NCI-H2227 (cell line): ENCODE data around the gene GJA10.

Source experiments
- DNase-seq: peaks from one replicate; lab custom pipeline; 2025; ENCODE audit not compliant: unreplicated experiment; lab: John Stamatoyannopoulos, UW

Gene GJA10

DNA sequence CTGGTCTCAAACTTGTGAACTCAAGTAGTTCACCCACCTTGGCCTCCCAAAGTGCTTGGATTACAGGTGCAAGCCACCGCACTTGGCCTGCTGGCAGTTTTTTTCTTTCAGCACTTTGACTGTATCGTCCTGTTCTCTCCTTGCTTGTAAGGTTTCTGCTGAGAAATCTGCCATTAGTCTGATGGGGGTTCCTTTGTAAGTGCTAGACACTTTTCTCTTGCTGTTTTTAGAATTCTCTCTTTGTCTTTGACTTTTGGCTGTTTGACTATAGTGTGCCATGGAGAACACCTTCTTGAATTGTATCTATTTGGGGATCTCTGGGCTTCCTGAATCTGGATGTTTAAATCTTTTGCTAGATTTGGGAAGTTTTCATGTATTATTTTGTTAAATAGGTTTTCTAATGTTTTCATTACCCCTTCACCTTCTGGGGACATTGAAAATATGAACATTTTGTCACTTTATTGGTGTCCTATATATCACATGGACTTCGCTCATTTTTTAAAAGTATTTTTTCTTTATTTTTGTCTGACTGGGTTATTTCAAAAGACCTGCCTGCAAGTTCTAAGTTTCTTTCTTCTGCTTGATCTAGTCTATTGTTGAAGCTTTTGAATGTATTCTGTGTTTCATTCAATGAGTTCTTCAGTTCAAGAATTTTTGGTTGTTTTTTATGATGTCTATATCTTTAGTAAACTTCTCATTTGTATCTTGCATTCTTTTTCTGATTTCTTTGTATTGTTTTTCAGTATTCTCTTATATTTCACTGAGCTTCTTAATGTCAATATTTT, 22.1 kb downstream of the GJA10 start:
- DNase-seq, result no peak

DNA sequence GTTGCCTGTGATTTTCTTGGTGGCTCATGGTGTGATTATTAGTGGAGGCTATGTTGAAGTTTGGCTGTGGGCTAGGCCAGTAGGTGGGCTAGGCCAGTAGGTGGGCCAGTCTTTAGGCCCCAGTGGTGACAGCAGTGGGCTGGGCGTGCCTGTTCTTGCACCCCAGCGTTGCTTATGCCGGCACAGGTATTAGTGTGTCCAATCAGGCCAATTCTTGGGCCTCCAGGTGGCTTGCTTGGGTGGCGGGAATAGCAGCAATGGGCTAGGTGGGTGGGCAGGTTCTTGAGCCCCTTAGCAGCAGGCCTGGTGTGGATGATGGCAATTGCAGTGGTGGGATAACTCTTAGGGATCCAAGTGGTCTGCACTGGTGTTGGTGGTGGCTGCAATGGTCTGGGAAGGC, 22.9 kb downstream of the GJA10 start:
- no peak for DNase-seq

DNA sequence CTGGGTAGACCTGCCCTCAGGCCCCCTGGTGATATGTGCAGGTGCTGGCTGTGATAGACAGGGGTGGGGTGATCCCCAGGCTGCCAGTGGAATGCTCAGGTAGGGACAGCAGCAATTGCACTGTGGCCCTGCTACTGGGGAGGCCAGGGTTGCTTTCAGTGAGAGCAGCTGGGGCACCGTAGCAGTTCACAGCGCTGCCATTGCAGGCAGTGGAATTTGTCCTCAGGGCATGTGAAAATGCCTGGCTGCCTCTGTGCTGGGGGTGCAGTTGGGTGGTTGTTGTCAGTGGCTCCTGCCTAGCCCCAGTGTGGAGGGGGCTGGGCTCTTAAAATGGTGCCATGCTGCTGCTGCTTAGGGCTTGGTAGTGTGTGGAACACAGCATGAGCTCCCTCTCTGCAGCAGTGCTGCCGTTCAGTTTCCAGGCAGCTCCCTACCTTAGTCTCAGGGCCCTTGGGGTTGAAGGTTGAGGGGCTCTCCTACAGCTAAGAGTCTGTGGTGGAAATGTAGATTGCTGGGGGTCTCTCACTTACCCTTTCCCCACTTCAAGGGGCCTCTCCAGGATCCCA, 23.6 kb downstream of the GJA10 start:
- no peak for DNase-seq

DNA sequence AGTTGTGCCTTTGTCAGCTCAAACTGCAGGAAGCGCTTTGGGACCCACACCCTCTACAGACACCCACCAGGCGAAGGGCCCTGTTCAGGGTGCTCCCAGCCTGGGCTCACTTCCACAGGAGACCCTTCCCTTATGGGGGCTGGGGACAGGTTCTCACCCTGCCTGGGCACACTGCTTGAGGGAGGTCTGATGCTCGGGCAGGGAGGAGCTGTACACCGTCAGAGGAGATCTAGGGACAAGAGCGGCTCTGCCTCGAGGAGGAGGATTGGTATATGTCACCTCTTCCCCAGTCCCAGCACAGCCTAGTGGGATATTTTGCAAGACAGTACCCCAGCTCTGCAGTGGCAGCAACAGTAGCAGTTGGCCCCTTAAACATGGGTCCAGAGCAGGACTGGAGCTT, 26.9 kb downstream of the GJA10 start:
- DNase-seq, result no peak

DNA sequence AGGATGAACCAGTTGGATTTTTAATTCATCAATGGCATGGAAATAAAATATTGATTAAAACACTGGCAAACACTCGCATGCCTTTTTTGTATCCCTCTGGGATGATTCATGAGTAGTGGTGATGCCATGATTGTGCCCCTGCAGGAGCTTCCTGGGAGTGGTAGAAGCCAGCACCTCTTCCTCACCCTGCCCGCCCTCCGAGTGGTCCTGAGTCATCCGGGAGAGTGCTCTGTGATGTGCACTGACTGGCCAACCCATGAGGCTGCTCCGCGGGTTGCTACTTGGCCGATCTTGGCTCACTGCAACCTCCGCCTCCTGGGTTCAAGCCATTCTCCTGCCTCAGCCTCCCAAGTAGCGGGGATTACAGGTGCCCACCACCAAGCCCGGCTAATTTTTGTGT, 27.4 kb downstream of the GJA10 start:
- DNase-seq, result no peak

DNA sequence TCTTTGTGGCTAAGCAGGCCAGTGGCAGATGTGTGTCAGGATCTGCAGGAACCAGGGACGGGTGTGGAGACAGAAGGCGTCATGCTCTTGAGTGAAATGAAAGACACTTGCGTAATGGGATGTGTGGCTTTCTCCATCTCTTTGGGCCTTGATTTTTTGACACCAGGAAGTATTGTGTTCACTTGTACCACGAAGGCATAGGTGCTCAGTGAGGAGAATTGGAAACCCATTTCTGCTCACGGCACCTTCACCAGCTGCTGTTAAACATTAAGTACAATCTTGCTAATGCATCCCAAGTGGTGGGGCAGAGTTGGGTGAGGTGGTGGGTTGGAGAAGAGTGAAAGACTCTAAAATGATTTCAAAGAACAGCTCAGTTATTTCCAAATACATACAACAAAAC, 30.0 kb downstream of the GJA10 start:
- DNase-seq, result no peak

DNA sequence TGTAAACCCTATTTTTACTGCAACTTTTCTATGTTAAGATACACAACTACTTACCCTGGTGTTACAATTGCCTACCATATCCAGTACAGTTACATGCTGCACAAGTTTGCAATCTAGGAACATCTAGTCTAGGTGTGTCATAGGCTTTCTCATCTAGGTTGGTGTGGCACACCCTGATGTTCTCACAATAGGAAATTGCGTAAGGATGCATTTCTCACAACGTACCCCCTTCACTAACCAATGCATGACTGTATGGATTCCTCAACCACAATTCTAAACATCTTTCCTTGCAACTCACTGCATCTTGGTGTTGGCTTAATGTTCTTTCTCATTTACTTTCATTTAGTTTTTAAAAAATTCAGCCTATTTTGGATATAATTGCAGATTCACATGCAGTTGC, 31.6 kb downstream of the GJA10 start:
- DNase-seq, result no peak

DNA sequence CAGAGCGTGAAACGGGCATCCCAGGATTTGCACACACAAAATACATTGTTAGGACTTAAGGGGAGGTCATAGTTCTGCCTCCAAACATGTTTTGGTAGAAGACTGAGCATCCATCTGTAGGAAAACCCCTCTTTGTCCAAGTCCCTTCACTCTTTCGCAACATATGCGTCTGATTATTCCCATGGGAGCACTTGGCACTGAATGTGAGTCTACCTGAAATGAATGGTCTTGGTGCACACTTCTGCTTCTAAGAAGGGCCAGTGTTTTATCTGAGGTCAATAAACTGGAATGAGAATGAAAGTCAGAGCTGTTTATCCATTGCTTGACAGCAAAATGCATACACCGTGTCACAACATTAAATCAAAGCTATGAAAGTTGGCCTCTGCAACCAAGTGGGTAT, 33.0 kb downstream of the GJA10 start:
- DNase-seq, result no peak

DNA sequence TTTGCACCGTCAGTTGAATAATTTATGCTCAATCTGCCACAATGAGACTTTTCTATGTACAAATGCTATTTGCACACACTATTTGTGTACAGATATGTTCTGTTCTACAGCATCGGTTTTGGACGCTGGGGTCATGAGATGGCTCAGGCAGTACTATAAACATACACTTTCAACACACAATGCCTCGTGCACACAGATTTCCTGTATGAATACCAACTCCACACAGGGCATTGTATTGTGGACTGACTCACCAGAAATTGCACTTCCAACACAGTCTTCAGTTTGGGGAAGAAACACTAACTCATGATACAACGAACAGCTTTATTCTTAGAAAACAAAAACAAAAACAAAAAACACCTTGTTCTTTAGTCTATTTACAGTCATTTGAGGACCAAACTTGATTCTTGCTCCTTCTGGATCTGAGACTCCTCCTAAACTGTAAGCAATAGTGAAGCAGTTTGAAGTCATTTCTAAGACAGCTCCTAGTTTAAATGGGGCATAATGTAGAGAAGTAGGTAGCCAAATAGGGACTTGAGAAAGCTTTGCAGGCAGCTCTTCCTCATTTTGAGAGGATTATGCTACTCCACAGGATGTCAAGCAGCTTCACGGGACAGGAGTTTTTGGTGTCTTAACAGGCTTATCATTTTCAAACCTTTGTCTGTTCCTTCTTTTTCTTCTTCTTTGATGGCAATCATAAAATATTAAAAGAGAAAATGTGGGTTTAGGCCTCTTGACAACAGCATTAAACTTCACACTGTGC, 33.7 kb downstream of the GJA10 start:
- DNase-seq, result no peak

DNA sequence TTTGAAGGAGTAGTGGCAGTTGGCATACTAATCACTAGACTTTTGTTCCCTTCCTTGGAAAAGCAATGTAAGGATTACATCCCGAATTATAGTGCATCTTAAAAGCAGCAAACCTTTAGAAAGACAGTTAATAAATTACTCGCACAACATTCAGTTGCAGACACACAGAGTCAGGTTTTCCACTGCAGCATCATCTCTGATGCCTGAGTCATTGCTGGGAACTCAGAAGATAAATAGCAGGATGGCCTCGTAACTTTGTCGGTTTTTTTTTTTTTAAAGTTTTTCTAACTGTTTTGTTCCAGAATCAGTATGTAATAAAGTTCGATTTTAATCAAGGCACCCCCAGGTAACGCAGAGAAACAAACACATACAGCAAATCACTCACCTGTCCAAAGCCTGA, 34.3 kb downstream of the GJA10 start:
- no peak for DNase-seq

DNA sequence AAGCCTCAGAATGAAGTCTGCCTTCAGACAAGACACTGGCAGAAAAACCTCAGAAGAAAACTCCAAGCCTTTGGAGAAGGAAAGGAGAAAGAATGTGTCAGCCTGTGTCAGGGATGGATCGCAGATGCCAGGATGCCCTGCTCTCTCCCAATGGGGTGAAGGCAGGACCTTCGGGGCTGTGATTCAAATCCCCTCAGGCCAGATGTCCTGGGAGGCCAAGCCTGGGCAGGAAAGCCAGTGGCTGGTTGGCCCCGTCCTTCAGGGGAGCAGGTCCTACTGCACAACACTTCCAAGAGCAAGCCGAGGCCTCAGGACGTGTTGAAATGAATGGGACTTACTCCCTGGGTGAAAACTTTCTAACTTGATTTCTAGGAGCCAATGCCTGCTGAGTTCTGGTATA, 36.5 kb downstream of the GJA10 start:
- DNase-seq, result no peak

DNA sequence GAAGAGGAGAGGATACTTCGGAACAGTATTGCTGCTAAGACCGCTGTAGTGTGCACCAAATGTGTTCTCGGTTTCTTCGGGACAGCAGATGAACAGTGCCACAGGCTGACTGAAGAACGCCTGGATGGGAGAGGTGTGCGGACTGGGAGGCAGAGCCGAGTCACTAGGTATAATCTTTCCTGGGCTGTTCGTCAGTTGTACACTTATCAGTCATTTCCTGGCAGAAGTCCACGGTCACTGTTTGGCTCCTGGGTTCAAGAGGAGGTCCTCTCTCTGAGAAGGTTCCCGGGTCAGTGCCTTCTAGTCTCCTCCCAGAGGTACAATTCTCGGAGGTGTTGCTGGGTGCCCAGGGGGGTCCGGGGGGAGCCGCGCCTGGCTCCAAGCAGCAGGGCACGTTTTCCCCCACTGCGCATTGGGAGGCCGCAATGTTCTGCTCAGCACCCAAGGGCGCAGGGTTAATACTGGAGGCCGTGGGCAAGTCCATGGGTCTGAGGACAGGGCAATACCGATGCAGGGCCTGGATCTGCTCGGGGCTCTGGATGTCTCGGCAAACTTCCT, 38.1 kb downstream of the GJA10 start:
- no peak for DNase-seq

DNA sequence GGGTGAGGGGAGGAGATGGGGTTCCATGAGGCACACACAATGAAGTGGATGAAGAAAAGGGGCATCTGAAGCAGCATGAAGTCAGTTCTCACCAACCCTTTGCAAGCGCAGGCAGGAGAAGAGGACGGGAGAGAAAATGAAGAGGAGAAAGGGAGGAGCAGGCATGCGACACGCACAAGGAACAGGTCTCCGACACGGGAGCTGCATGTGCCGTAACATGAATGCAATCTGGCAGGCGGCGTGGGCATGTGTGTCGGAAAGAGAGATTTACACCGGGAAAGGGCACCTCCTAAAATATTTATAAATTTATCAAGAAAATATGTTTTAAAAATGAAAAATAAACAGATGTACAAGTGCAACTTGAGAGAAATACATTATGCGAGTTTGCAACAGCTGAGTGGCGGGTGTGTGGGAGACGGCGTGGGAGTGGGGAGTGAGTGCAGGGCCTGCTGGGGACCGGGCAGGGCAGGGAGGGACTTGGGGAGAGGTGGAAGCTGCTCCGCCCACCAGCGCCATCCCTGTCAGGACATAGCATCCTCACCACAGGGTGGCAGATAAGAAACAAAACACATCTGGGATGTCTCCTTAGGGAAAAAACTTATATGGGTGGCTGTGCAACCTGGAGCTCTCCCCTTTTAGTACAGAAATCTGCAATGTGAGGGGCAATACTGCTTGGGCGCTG, 40.6 kb downstream of the GJA10 start:
- DNase-seq, result no peak

DNA sequence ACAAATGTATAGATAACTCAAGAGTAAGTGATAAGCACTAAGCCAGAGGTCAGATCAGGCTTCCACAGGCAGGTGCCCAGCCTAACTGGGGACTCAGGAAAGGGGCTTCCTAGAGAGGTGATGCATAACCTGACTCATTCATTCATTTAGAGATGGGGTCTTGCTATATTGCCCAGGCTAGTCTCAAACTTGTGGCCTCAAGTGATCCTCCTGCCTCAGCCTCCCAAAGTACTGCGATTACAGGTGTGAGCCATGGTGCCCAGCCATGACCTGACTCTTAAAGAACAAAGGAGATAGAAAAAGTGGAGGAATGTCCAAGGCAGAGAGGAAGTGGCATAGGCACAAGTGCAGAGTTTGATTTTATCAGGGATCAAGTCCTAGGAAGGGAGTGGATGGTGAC, 41.9 kb downstream of the GJA10 start:
- DNase-seq, result no peak

DNA sequence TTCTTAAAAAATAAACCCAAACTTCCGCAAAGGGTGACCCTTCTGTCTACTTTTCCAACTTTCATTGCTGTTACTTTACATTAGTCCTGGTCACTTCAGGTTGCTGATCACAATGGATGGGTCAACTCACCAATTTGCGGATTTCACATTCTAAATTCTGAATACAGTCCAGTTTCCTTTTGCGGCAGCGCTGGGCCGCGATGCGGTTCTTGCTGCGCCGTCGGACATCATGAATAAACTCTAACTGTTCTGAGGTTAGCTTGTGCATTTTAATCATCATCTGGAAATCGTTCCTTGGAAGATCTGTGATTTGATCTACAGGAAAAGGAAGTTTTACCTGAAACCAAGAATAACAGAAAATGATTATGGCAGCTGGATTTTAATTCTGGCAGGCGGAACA, 43.7 kb downstream of the GJA10 start:
- DNase-seq, result no peak

DNA sequence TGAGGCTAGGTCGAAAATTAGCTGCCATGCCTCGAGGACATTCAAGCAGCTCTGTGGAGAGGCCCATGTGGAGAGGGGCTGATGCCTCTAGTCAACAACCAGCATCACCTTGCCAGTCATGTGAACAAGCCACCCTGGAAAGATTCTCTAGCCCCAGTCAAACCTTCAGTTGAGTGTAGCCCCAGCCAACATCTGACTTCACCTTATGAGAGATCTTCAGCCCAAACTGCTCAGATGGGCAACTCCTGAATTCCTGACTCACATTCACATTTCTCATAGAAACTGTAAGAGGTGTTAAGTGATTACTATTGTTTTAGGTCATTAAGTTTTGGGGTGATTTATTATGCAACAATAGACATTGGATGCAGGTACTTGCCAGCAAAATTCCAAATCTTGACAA, 44.9 kb downstream of the GJA10 start:
- DNase-seq, result no peak

DNA sequence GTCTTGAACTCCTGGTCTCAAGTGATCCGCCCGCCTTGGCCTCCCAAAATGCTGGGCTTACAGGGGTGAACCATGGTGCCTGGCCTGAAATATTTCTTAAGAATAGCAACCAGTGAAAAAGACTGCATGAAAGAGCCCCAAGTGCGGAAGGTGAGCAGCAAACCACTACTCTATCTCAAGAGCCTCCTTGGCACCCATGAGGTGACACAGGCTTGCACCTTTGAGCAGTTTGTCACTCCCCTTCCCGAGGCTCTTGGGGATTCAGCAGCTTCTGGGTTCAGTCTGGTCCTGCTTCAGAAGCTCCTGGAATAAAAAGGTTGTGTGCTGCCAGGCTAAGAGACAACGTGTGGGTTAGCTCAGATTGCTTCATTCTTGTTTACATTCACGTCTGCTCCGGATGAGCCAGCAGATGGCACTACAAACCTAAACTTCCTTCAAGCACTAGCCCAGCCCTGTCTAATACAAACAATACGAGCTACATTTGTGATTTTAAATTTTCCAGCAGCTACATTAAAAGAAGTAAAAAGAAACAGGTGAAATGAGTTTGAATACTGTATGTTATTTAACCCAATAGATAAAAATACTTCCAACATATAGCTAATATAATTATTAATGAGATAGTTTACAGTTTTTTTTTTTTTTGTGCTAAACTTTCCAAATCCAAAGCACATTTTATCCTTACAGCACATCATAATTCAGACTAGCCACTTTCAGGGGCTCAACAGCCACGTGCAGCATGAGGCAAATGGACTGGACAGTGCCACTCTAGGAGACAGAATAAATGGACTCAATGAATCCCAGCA, 46.2 kb downstream of the GJA10 start:
- DNase-seq, result peak; percentile 72

DNA sequence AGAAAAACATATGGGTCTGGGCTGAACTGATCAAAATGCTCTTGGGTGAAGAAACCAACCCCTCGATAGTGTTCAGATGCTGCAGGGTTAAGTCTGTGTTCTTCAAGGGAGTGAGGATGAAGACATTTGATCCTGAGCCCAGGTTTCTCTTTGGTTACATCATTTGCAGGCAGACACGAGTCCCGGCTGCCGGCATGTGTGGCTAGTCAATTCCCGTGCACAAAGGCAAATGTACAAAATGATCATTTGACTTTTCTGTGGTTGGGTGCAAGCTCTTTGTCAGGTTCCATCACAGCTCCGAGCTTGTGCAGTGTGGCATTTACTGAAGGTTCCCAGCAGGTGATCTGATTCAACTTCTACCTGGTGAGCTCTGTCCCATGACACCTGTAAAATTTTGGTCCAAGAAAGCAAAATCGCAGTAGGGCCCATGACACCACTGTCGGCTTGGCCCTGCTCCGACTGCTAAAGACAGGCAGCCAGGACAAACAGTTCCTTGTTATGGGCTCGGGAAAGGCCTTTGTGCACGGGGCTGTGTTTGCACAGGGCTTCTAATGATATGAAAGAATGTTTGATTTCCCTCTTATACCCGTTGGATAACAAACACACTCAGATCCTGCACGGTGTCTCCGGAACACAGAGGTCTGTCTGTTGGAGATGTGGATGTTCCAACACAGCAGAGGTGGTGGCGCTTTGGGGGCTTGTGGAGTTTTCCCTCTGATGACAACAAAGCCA, 46.9 kb downstream of the GJA10 start:
- no peak for DNase-seq

DNA sequence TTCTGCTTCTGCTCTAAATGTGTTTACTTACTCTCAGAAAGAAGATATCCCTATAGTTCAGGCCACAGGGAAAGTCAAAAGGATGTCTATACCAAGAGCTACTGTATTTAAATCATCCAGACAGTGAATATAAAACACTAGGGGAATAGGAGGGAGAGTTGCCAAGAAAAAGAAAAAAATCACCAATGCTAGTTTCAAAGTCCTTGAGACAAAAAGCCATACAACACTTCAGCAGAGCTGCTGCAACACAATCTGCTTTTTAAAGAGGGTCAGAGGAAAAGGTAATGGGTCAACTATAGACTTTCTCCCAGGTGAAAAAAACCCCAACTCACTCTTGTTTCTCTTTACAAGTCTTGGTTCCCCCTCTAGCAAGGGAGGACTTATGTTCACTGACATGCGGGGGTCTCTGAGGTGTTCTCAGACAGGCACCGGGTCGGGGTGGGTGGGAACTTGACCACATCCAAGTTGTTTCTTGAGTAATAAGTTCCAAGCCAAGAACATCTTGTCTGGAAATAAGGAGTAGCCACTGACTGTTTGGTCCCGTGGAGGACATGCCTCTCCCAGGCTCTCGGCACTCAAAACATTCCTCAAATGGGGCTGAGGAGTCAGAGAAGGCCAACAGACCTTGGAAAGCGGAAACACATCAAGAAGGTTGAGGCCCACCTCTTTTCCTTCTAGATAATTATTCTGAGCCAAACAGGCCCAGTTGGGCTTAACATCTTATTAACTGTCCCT, 47.7 kb downstream of the GJA10 start:
- DNase-seq, result no peak
